ENCODE data around the gene GPC5.

Gene GPC5

DNA sequence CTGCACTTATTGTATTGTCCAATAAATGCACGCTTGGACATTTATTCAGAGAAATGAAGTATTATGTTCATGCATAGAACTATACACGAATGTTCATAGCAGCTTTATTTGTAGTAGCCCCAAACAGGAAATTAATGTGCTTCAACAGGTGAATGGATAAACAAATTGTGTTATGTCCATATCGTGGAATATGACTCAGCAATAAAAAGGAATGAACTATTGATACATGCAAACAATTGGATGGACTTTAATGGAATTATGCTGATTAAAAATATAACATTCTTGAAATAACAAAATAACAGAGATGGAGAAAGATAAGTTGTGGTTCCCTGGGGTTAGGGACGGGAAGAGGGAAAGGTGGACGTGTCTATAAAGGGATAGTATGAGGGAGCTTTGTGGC is 65.9 kb downstream of the GPC5 start:
- DNase-seq = no peak

DNA sequence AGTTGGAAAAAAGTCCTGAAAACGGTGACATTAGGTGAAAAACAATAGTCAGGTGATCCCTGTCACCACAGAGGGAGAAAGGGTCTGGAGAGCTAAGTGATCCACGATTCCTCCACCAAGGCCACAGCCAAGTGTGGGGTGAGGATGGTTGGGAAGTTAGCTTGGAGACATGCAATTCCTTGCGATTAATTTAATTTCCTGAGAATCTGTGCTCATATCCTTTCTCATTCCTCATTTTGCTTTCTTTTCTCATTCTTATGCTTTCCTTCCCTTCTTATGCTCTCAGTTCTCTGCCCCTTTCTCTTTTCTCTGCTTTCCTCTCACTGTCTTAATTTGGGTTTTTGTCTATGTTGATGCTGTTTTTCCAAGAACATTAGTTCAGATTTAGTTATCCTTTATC is 68.8 kb downstream of the GPC5 start:
- no peak for DNase-seq

DNA sequence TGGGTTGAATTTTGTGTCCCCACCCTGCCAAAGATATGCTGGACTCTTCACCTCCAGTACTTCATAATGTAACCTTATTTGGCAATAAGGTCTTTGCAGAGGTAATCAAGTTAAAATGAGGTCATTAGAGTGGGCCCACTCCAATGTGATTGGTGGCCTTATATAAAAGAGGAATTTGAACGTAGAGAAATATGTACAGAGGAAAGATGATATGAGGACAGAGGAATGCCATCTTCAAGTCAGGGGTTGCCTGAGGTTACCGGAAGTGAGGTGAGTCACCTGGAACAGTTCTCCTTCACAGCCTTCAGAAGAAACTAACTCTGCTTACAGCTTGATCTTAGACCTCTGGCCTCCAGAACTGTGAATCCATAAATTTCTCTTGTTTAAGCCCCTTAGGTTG is 69.9 kb downstream of the GPC5 start:
- DNase-seq = no peak

- no peak for DNase-seq
These were observed 71.7 kb downstream of the GPC5 start for GRCh38 chr13:91470084-91470621.

GRCh38 chr13:91470681-91471080 is 72.3 kb downstream of the GPC5 start:
- no peak for DNase-seq

- no peak for DNase-seq
These were observed 84.0 kb downstream of the GPC5 start for GRCh38 chr13:91482427-91482826.

GRCh38 chr13:91491980-91492379 is 93.6 kb downstream of the GPC5 start:
- DNase-seq = no peak

- DNase-seq = no peak
These were observed 95.0 kb downstream of the GPC5 start for GRCh38 chr13:91493442-91493841.

GRCh38 chr13:91498298-91498697 is 99.9 kb downstream of the GPC5 start:
- no peak for DNase-seq

- DNase-seq = no peak
These were observed 105.8 kb downstream of the GPC5 start for GRCh38 chr13:91504216-91504615.

- no peak for DNase-seq
These were observed 108.3 kb downstream of the GPC5 start for GRCh38 chr13:91506759-91507158.

DNA sequence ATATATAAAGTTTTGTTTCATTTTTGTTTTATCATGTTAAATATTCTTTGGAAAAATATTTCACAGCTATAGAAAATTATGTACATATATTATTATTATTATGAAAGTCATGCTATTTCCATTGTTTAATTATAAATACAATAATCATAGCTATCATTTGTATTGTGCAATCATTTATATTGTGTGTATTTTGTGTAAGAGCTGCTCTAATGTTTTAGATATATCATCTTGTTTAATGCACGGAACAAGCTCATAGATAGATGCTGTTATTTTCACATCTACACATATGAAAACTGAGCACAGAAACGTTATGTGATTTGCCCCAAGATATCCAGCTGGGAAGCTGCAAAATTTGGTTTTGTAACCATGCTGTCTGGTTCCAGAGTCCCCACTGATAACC is 111.6 kb downstream of the GPC5 start:
- DNase-seq = no peak

DNA sequence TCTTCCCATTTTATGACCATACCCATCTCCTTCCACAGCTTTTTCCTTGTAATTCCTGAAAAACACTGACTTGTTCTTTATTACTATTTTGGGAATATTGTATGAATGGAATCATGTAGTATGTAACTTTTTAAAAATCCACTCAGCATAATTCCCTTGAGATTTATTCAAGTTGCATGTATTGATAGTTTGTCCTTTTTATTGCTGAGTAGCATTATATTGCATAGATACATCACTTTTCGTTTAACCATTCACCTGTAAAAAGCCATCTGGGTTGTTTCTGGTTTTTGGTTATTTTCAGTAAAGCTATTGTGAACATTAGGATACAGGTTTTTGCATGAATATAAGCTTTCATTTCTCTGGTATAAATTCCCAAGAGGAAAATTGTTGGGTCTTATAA is 115.4 kb downstream of the GPC5 start:
- DNase-seq = no peak

DNA sequence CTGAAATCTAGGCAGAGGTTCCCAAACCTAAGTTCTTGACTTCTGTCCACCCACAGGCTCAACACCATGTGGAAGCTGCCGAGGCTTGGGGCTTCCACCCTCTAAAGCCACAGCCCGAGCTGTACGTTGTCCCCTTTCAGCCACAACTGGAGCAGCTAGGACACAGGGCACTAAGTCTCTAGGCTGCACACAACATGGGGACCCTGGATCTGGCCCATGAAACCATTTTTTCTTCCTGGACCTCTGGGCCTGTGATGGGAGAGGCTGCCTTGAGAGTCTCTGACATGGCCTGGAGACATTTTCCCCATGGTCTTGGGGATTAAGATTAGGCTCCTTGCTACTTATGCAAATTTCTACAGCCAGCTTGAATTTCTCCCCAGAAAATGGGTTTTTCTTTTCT is 118.4 kb downstream of the GPC5 start:
- DNase-seq = no peak

GRCh38 chr13:91520952-91521351 is 122.5 kb downstream of the GPC5 start:
- no peak for DNase-seq

GRCh38 chr13:91523116-91523515 is 124.7 kb downstream of the GPC5 start:
- no peak for DNase-seq

DNA sequence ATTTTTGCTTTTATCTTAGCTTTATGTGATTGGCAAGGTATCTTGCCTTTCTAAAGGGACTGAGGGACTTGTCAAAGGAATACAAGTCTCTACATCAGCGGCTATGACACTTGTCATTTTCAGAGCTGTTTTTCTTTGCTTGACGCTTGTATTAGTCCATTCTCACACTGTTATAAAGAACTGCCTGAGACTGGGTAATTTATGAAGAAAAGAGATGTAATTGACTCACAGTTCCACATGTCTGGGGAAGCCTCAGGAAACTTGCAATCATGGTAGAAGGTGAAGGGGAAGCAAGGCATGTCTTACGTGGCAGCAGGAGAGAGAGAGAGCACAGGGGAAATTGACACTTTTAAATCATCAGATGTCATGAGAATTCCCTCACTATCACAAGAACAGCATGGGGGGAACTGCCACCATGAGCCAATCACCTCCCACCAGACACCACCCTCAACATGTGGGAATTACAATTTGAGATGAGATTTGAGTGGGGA is 128.2 kb downstream of the GPC5 start:
- DNase-seq = no peak

- DNase-seq = no peak
These were observed 131.5 kb downstream of the GPC5 start for GRCh38 chr13:91529739-91530482.

DNA sequence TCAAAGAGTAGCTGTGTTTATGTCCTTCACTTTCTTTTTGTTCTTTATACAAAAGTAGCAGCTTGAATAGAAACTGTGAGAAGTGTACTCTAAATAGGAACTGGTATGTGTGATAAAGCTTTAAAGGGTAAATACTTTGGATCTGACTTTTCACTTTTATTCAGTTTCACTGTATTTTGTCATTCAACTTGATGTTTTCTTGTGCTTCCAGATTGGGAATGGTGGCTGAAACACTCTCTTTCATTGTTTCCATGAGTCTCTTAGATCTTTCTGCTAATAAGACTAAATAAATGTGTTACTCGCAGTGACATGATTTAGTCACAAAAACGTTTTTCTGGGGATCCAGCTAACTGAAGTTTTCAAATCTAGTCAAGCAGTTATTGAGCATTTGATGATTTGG is 133.2 kb downstream of the GPC5 start:
- DNase-seq = no peak

DNA sequence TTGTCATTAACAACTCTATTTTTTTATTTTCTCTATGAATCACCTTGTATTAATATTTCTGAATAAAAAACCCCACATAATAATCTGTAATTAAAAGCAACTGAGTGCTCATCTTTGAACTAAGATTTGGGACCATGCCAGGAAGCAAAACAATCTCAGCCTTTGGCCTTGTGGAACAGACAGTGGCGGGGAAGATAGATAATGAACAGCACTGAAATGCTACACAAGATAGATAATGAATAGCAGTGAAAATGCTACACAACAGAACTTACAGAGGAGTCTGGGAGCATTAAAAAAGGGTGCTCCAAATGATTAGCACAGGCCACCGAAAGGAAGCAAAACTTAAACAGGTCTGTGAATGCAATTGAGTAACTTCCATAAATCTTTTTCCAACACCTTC is 134.9 kb downstream of the GPC5 start:
- no peak for DNase-seq

DNA sequence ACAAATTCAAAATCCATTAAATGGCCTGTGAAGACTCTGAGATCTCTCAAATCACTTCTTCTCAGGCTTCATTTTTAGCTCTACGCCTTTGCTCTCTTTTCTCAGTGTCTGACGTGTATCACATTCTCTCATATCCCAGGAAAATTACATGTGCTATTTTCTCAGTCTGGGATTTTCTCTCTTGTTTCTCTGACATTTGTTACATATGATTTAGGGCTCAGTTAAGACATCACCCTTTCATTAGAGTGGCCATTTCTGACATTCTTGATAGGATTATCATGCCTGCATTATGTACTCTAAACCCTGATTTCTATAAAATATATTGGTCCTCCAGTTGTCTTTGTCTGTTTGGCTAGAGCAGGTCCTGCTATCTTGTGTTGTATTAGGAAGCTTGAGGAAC is 136.6 kb downstream of the GPC5 start:
- no peak for DNase-seq

DNA sequence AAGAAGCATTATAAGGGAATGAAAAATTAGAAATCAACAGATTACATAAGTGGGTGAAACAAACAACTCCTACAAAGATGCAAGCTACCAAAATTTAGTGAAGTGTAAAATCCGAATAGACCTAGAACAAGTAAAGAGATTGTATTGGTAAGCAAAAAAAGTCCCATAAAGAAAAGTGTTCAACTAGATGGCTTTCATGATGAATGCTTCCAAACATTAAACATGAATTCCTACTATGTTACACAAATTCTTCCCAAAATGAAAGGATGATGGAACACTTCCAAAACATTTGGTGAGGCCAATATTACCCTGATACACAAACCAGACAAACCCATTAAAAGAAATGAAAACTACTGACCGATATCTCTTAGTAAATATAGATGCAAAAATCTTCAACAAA is 139.0 kb downstream of the GPC5 start:
- DNase-seq = no peak

DNA sequence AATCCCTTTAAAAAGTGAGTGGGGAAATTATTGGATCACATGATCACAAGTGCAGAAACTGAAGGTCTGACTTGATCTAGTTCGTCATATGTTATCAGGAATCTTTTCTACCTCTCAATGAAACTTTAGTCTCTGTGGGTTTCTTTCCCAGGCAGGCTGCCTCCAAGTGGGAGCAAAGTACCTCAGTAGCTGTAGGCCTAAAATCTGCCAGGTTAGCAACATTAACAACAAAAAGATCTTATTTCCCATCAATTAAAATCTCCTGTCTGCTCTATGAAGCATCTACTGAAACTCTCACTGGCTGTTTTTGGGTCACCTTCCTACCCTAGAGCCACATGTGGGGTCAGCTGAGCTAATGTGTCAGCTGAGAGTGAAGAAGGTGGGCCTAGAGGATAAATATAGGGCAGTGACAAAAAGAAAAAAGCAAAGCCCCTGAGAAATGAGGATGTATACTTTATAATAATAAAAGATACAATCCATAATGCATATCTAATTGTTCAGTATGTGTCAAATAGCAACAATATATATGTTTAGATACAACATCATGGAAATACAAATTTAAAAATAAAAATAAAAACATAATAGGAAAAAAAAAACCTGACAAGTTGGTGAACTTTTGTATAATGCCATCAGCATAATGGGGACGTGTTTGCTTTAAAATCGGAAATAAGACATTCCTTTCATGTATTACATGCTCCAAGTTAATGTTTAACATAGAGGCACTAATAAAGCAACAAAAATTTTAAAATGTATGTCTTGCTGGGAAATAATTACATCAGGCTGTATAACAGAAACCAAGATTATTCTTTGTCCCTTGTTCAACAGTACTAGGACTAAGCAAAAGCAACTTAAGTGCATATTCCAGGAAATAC is 141.1 kb downstream of the GPC5 start:
- DNase-seq = no peak

- no peak for DNase-seq
These were observed 141.8 kb downstream of the GPC5 start for GRCh38 chr13:91540158-91540736.

All from activated T-cell treated with anti-CD3 and anti-CD28 coated beads for 4 hours (primary cell).